HG03378 (cell line): ENCODE data around the gene LNX2.

Source experiments
- ATAC-seq: cut with Tn5 transposase; IDR thresholded peaks from one replicate; pipeline ENCODE4 v1.9.1; 2021; ENCODE audit warnings: mild to moderate bottlenecking, moderate library complexity; ENCODE audit not compliant: unreplicated experiment

The LNX2 gene

DNA sequence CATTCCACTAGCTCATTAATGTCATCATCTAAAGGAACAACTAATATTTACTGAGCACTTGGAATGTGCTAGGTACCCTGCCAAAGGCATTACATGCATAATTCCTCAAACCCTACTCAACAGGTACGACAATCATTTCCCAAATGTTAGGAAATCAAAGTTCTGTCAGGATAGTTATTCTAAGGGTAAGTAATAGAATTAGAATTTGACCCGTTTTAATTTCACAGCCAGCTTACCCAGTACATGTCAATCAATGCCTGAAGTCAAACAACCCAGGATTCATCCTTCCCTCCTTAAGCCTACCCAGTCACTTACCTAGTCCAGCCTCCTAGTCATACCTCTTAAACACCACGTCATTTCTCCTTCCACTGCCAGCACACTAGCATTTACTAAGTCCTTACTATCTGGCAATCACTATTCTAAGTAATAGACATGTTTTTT is 2.4 kb downstream of the LNX2 start:
- ATAC-seq: no peak

DNA sequence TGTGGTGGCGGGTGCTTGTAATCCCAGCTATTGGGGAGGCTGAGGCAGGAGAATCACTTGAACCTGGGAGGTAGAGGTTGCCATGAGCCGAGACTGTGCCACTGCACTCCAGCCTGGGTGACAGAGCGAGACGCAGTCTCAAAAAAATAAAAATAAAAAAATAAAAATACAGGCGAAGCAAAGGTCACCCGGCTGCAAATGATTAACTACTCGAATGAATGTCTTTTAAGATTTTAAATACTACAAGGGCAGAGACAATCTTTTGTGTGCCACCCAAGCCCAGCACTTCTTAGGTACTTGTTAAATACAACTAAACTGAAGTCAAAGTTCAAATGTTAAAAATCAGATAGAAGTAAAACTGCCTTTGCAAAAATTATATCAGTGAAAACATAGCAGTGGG is 6.7 kb downstream of the LNX2 start:
- ATAC-seq: no peak

DNA sequence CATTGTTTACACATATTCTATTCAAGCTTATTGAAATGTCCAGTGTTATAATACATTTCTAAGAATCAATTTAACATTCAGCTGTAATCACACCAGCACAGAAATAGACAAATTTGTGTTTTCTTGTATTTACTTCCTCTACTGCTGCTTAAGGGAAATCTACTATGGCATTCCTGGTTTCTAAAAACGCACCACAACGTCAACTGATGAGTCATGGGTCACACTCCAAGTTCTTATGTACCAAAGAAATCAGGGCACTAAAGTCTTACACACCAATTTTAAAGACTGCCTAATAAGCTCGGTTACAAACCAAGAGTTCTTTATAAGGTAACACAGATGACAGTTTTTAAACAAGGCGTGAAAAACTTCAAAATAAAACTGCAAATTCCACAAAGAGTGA is 13.2 kb downstream of the LNX2 start:
- no peak for ATAC-seq

DNA sequence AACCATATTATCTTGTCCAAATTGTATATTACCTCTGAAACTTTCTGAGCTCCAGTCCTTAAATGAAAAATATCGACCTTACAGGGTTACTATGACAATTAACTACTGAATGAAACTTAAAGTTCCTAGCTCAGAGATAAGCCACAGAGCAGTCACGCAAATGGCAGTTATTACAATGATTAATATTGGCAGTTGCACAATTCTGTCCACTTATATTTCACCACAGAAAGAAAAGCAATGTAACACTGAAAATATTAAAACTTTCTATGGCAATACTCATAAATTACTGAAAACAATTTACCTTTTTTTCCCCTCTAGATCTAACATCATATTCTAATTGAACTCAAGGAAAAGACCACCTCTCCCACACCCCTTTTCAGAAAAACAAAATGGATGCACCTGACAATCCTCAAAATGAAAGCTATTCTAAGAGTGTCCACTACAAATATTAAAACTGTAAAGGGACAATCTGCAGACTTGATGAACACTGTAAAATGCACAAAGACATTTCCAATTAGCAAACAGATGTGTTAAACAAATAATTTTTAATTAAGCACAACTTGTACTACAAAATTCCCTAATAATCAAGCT is 14.6 kb downstream of the LNX2 start:
- ATAC-seq: no peak

DNA sequence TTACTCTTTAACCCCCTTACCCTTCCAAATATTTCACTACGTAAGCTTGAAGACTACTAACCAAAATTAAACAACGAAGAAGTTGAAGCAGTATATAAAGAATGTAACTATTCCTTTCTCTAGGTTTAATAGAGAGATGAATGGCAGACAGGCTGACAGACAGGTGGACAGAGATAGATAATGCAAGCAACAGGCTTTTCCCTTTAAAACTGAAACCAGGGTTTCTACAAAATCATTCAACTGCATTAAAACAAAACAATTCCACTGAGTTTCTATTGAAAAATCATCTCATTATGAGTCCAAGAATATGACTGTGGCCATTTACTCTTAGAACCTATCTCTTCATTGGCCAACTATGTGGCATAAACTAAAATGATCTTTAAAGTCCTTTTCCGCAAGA is 15.2 kb downstream of the LNX2 start:
- ATAC-seq: no peak

DNA sequence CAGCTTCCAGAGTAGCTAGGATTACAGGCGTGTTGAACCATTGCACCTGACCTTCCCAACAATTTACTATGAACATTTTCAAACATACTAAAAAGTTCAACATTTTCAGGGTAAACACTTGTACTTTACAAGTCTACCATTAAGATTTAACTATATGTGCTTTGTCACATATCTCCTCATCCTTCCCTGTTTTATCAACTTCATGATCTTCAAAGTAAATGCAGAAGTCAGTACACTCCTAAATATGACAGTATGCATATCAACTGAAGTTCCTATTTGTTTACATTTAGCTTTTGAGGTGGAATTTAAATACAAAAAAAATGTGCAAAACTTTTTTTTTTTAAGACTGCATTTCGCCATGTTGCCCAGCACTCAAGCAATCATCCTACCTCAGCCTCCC is 18.5 kb downstream of the LNX2 start:
- no peak for ATAC-seq

DNA sequence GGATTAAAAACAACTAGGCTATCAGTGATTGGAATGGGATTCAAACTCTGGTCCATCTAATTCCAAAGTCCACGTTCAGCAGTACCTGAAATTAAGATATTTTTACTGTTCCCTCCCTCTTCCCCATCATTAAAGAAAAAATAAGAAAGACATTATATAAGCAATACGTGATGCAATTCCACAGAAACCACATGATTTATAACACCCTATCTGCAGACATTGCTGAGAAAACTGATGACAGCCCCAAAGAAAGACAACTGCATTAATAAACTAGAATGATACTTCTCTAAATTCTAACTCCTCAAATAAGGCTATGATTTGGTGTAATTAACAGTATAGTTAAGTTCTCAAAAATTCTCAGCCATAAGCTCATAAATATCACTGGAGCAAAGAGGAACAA is 19.1 kb downstream of the LNX2 start:
- ATAC-seq: no peak

DNA sequence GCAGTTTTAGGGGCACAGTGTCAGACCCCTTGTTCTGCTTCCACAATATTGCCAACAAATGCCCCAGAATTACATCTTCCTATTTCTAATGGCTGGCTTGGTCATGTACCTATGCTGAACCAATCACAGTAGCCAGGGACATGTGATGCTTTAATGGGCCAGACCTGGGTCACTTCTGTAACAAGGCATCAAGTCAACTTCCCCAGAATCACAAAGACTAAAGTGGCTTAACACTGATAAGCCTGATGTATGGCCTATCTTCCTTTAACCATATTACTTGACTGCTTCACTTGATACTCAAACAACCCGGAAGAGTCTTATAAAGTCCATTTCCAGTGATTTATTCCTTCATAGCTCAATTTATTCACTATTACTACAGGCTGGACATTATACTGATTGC is 19.6 kb downstream of the LNX2 start:
- no peak for ATAC-seq

DNA sequence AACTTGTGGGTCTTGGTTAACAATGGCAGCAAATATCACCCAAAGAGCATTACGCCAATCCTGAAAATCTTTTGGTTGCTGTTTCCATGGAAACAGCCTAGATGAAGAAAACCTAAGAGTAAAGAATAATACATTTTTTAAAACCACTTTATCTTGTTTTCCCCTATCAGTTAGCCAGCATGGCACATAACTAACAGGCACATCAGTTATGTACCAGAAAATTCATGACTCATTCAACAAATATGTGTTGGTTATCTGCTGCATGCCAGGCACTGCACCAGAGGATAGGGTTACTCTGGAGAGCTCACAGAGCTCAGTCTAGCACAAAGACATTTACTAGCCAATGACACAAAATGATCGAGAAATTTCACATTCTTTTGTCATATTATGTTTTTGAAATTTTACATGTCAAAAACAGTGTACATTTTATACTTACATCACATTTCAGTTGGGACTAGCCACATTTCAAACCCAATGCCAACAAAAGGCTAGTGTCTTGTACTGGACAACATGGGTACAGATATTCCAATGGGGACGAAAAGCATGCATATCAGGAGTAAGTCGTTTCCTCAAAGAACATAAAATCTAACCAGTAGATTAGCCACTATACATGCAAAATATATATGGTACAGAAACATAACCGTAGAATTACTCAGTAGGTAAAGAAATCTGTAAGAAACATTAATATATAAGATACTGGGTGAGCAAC is 20.3 kb downstream of the LNX2 start:
- no peak for ATAC-seq

DNA sequence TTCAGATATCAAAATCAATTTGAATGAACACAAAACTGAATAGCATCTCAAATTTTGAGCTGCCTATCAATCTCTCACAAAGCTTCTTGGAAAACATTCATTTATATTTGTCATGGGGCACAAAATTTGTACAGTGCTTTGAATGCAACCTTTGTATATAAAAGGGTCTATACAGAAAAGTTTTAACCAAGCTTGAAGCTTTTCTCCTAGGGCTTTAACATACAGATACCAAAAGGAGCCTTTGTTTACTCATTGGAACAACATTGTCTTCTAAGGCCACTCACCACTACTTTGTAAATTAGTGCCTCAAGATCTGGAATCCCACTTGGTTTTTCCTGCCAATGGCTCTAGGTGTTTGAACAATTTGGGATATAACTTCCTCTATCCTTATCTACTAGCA is 21.2 kb downstream of the LNX2 start:
- ATAC-seq: no peak

DNA sequence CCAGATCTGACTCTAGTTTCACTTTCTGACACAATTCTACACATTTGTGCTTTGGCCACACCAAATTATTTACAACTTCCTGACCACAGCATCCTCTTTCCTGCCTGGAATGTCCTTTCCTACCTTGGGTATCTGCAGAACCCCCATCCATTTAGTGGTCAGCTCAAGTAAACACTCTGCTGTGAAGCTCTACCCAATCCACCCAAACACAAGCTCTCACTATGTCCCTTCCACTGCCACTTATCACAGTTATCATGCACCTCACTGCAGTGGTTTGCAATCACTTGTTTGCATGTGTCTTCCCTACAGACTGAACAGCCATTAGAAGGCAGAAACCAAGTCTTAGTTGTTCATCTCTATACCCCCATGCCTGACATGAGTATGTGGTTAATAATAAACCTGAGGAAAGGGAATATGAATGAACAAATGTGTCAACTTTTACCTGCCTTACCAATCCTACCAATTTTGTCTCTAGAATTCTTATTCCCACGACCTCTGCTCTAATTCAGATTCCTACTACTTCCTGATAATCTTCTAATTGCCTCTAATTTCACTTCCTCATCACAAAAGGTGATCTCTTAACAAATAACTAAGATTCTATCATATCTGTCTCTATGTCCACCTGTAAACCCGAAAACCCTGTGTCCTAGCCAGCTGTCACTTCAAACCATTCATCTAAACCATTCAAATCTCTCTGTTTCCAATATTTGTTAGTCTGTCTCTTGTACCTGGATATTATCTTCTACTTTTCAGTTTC is 25.1 kb downstream of the LNX2 start:
- no peak for ATAC-seq

DNA sequence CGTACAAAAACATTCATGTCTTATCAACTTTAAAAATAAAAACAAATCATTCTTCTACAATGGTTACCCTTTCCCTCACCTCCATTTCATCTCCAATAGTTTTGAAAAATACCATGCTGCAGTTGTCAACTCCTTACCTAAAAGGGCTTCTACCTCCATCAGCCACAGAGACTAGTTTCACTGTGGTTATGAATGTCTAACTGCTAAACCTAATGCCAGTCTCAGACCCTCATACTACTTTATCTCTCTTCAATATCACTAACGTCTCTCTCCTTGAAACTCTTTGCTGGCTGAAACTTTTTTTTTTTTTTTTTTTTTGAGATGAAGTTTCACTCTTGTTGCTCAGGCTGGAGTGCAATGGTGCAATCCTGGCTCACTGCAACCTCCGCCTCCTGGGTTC is 27.1 kb downstream of the LNX2 start:
- no peak for ATAC-seq

DNA sequence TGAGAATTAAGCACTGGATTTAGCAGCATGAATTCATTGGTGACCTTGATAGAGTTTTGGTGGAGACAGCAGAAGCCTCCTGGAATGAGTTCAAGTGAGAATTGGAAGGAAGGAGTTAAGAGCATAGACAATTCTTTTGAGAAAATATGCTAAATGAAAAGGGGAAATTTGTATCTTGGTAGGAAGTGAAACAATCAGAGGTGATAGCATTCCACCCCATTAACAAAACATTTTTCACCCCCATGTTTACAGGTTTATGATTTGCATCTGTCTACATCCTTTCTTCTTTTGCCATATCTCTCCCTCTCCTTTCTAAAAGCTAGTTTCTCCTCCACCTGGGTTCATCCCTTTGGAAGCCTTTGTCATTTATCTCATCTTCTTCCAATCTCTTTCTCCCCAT is 27.5 kb downstream of the LNX2 start:
- no peak for ATAC-seq

DNA sequence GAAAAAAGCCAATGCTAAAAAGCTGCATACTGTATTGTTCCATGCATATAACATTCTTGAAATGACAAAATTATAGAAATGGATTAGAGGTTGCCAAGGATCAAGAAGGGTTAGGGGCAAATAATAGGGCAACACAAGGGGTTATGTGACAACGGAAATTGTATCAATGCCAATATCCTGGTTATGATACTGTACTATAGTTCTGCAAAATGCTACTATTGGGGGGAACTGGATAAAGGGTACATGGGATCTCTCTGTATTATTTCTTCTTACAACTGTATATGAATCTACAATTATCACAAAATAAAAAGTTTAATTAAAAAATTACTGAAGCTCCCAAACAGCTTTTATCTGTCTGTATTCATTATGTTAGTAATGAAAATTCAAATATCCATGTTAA is 31.9 kb downstream of the LNX2 start:
- ATAC-seq: no peak

DNA sequence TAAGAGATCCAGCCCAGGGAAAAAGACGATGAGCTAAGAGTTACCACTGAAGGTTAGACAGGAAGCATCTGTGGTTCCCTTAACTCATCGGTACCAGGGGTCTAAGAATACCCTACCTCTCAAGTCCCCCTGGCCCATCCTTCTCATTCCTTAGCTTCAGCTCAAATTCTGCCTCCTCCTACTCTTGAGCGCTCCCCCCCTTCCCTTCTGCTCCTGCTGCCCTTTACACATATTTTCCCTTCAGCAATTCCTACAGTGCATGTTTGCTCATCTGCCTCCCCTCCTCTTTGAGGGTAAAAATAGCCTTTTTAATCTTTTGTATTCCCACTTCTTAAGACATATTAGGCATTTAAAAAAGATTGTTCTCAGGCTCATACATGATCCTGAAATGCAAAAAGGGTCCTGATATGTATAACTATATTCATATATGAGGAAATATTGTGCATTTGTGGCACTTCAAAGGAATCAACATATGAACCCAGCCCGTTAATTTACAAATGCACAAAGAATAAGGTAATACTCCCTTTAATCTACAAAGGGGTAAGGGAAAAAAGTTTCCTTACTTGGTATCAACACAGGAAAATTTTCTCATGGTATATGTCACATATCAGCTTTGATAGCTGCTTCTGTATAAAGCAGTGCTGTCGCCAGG is 33.1 kb downstream of the LNX2 start:
- no peak for ATAC-seq

DNA sequence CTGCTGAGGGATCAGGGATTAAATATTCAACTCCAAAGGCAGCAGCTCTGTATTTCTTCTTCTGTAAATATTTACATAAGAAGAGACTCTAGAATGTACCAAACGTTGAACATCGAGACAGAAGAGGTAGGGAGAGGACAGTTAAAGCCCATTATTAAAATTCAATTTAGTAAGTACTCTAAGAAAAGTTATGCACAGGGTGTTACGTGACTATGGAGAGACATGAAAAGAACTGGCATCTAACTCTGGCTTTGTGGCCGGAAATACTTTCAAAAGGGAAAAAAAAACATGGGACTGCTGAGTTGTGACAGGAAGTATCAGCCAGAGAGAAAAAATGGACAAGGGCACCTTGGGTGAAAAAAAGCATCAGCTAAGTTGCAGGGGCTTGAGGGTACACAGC is 36.7 kb downstream of the LNX2 start:
- no peak for ATAC-seq

DNA sequence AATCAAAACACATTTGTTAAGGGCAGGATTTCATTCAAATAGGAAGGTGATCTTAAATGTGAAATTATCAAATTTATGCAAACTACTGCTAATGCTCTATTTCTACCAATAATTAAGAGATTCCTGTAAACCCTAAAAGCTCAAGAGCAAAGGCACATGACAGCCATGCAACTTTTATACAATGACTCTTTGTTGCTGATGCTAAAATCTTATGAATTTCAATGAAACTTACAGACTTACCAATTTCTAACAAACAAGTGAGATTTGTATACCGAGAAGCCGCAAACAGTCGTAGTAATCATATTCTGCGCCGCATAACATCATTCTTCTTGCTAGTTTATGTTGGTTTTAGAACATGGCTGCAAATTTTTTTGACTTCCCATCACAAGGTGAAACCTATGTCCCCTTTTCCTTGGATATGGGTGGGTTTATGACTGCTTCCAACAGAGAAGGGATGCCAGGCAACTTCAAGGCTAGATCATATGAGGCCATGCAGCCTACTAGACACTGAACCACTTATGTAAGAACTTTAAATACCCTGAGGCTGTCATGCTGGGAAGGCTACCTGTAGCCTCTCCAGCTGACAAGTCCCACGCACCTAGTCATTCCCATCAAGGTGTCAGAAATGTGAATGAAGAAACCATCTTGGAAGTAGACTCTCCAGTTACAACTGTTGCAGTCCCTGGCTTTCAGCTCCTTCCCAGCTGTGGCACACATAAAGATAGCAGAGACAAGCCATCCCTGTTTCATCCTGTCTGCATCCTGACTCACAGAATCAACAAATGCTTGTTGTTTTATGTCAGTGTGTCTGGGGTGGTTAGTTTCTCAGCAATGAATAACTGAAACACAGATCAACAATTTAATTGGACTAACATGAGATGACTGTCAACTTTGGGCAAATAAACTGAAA is 42.0 kb downstream of the LNX2 start:
- no peak for ATAC-seq

DNA sequence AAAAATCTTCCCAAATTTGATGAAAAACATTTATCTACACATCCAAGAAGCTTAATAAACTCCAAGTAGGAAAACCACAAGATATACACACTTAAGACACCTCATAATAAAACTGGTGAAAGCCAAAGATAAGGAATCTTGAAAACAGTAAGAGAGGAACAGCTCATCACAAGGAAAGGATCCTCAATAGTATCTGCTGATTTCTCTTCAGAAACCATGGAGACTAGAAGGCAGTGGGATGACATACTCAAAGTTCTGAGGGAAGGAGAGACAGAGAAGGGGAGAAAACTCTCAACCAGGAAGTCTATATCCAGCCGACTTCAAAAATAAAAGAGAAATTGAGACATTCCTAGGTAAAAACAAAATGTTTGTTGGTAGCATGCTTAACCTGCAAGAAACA is 45.7 kb downstream of the LNX2 start:
- ATAC-seq: no peak

DNA sequence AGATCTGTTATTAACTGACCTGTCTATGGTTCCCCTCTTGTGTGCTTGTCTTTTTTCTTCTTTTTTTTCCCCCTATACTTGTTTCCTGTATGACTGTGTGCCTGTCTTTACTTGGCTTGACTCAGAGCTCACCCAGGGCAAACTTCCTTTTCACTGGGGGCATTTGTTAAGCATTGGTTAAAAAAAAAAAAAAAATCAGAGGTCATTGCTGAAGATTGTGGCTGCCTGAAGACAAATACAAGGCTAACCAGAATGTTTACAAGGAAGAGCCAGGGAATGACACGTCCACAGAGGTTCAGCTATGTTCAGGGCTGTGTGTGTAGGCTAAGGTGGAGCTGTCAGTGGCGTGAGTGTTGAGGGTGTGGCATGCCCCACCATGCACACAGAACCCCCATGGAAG is 47.1 kb downstream of the LNX2 start:
- no peak for ATAC-seq

DNA sequence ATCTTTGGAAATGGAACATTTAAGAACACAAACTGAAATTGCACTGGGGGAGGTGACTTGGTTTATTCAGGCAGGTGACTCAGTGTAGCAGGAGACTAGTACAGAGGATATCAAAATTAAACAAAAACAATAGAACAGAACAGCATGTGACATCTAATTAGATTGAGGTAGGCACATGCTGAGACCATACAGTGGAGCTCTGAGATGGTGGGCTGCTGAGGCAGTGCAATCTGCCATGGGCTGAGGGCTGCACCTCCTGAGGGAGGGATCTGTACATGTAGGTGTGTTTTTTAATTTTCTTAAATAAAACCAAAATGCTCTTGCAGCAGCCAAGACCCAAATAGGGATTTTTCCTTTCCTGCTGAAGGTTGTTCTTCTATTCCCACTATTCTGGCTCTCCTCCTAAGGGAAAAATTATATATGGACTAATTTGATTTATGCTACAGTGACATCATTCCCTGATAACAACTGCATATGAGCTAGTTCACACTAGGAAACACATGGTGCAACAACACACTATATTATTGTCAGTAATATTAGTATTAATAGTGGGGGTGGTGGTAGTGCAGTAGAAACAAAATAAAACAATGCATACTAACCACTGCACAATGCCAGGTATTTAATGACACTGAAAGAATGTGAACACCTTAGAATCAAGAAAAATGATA is 48.0 kb downstream of the LNX2 start:
- ATAC-seq: no peak
